HUES6 (cell line): ENCODE data around the gene AP2B1.

ENCODE experiments used
- H3K27ac ChIP-seq: 2 replicates; pipeline ENCODE4 v1.7.0; 2013; ENCODE audit warnings: low read depth, mild to moderate bottlenecking, low read length, inconsistent platforms
- H3K27me3 ChIP-seq: 2 replicates; pipeline ENCODE4 v1.6.1; 2013; ENCODE audit warnings: low read length; ENCODE audit not compliant: control insufficient read depth, insufficient read depth
- H3K36me3 ChIP-seq: 2 replicates; pipeline ENCODE4 v1.6.1; 2013; ENCODE audit warnings: low read length; ENCODE audit not compliant: control insufficient read depth, insufficient read depth
- H3K4me1 ChIP-seq: 2 replicates; pipeline ENCODE4 v1.6.1; 2013; ENCODE audit warnings: low read length; ENCODE audit not compliant: control insufficient read depth, insufficient read depth
- H3K4me3 ChIP-seq: 2 replicates; pipeline ENCODE4 v1.5.1; 2013; ENCODE audit warnings: low read depth, low read length
- H3K9ac ChIP-seq: one replicate; pipeline ENCODE4 v1.6.1; 2013; ENCODE audit warnings: mild to moderate bottlenecking, low read length
- H3K9me3 ChIP-seq: 2 replicates; pipeline ENCODE4 v1.6.1; 2013; ENCODE audit warnings: low read depth, low read length; ENCODE audit not compliant: control insufficient read depth, insufficient read depth

The AP2B1 gene

GRCh38 chr17:35763767-35764122, 176.6 kb downstream of the AP2B1 start:
- Histone ChIP-seq H3K4me1 (no peaks in the 10 kb centered on the region; the same call in 1 of the 2 replicates), H3K27ac (no peak overlapping the region), H3K4me3 (peak overlapping the region; percentile 61; the same call in 1 of the 2 replicates), H3K9me3 (no peaks in the 10 kb centered on the region; the same call in 1 of the 2 replicates), H3K27me3 (peaks cover 9% of the 10 kb centered on the region), H3K9ac (no peak overlapping the region), H3K36me3 (no peaks in the 10 kb centered on the region)

GRCh38 chr17:35764123-35764991, 177.2 kb downstream of the AP2B1 start:
- no peaks in the 10 kb centered on the region; the same call in 1 of the 2 replicates for H3K4me1 ChIP-seq
- peak overlapping the region; percentile 61 for H3K4me3 ChIP-seq
- H3K9ac ChIP-seq = no peak overlapping the region
- no peak overlapping the region for H3K27ac ChIP-seq
- no peaks in the 10 kb centered on the region for H3K36me3 ChIP-seq
- peaks cover 9% of the 10 kb centered on the region for H3K27me3 ChIP-seq
- no peaks in the 10 kb centered on the region; the same call in 1 of the 2 replicates for H3K9me3 ChIP-seq

GRCh38 chr17:35765086-35765710, 178.1 kb downstream of the AP2B1 start:
- no peaks in the 10 kb centered on the region; the same call in 1 of the 2 replicates for H3K4me1 ChIP-seq
- H3K9ac ChIP-seq = no peak overlapping the region
- H3K9me3 ChIP-seq = no peaks in the 10 kb centered on the region; the same call in 1 of the 2 replicates
- H3K4me3 ChIP-seq = peak overlapping the region; percentile 61; the same call in 1 of the 2 replicates
- H3K36me3 ChIP-seq = no peaks in the 10 kb centered on the region
- H3K27ac ChIP-seq = no peak overlapping the region
- peaks cover 9% of the 10 kb centered on the region for H3K27me3 ChIP-seq

- H3K9me3 ChIP-seq = no peaks in the 10 kb centered on the region; the same call in 1 of the 2 replicates
- H3K4me3 ChIP-seq = no peak overlapping the region
- no peaks in the 10 kb centered on the region; the same call in 1 of the 2 replicates for H3K4me1 ChIP-seq
- no peaks in the 10 kb centered on the region for H3K36me3 ChIP-seq
- peaks cover 9% of the 10 kb centered on the region for H3K27me3 ChIP-seq
- H3K27ac ChIP-seq = no peak overlapping the region
- H3K9ac ChIP-seq = no peak overlapping the region
Measured at GRCh38 chr17:35765756-35766488, 178.8 kb downstream of the AP2B1 start.

- H3K4me1 ChIP-seq = no peaks in the 10 kb centered on the region; the same call in 1 of the 2 replicates
- no peak overlapping the region for H3K9ac ChIP-seq
Measured at GRCh38 chr17:35766489-35766877, 179.4 kb downstream of the AP2B1 start.

GRCh38 chr17:35766903-35767510, 179.9 kb downstream of the AP2B1 start:
- no peaks in the 10 kb centered on the region; the same call in 1 of the 2 replicates for H3K9me3 ChIP-seq
- no peak overlapping the region for H3K9ac ChIP-seq
- no peaks in the 10 kb centered on the region for H3K36me3 ChIP-seq
- H3K4me3 ChIP-seq = no peak overlapping the region
- H3K27ac ChIP-seq = no peak overlapping the region
- no peaks in the 10 kb centered on the region; the same call in 1 of the 2 replicates for H3K4me1 ChIP-seq
- peaks cover 9% of the 10 kb centered on the region for H3K27me3 ChIP-seq

More at GRCh38 chr17:35766489-35766877, 179.4 kb downstream of the AP2B1 start:
- no peaks in the 10 kb centered on the region for H3K36me3 ChIP-seq
- H3K9me3 ChIP-seq = no peaks in the 10 kb centered on the region; the same call in 1 of the 2 replicates
- H3K27me3 ChIP-seq = peaks cover 9% of the 10 kb centered on the region
- H3K27ac ChIP-seq = no peak overlapping the region
- H3K4me3 ChIP-seq = no peak overlapping the region

- Histone ChIP-seq H3K4me3 (no peak overlapping the region), H3K9ac (no peak overlapping the region), H3K27me3 (peaks cover 9% of the 10 kb centered on the region), H3K4me1 (peaks cover 7% of the 10 kb centered on the region; the same call in 1 of the 2 replicates), H3K27ac (no peak overlapping the region), H3K9me3 (no peaks in the 10 kb centered on the region; the same call in 1 of the 2 replicates), H3K36me3 (no peaks in the 10 kb centered on the region)
Measured at GRCh38 chr17:35768797-35769196, 181.7 kb downstream of the AP2B1 start.

GRCh38 chr17:35769895-35770486, 182.9 kb downstream of the AP2B1 start:
- H3K36me3 ChIP-seq = no peaks in the 10 kb centered on the region
- peaks cover 19% of the 10 kb centered on the region for H3K4me1 ChIP-seq
- no peak overlapping the region for H3K4me3 ChIP-seq
- H3K9ac ChIP-seq = no peak overlapping the region
- peaks cover 9% of the 10 kb centered on the region for H3K27me3 ChIP-seq
- H3K27ac ChIP-seq = no peak overlapping the region
- no peaks in the 10 kb centered on the region; the same call in 1 of the 2 replicates for H3K9me3 ChIP-seq

GRCh38 chr17:35773129-35773528, 186.0 kb downstream of the AP2B1 start:
- Histone ChIP-seq H3K36me3 (no peaks in the 10 kb centered on the region), H3K9ac (no peak overlapping the region), H3K27me3 (no peaks in the 10 kb centered on the region), H3K4me3 (no peak overlapping the region), H3K27ac (no peak overlapping the region), H3K9me3 (no peaks in the 10 kb centered on the region), H3K4me1 (peaks cover 22% of the 10 kb centered on the region)
